HuH-7 (cell line): ENCODE measurements around the gene NOL4L.

ENCODE experiments used
- DNase-seq: peaks from one replicate; pipeline ENCODE4 v3.0.0; 2011; ENCODE audit warnings: low spot score

The NOL4L gene

GRCh38 chr20:32576560-32576959 is 8.6 kb downstream of the NOL4L start:
- no peak for DNase-seq

- no peak for DNase-seq
Observed at GRCh38 chr20:32575805-32576204, 9.3 kb downstream of the NOL4L start.

- DNase-seq, result no peak
Observed at GRCh38 chr20:32575227-32575581, 9.9 kb downstream of the NOL4L start.

- no peak for DNase-seq
Observed at GRCh38 chr20:32574296-32575226, 10.6 kb downstream of the NOL4L start.

GRCh38 chr20:32573167-32573851 is 11.8 kb downstream of the NOL4L start:
- DNase-seq, result no peak

GRCh38 chr20:32572271-32572968 is 12.7 kb downstream of the NOL4L start:
- no peak for DNase-seq

- no peak for DNase-seq
Observed at GRCh38 chr20:32571566-32571965, 13.6 kb downstream of the NOL4L start.

- DNase-seq, result no peak
Observed at GRCh38 chr20:32570401-32571190, 14.5 kb downstream of the NOL4L start.

- DNase-seq, result no peak
Observed at GRCh38 chr20:32569380-32570305, 15.5 kb downstream of the NOL4L start.

- DNase-seq, result no peak
Observed at GRCh38 chr20:32569018-32569379, 16.1 kb downstream of the NOL4L start.

GRCh38 chr20:32567384-32568178 is 17.6 kb downstream of the NOL4L start:
- DNase-seq, result no peak

GRCh38 chr20:32566379-32567374 is 18.5 kb downstream of the NOL4L start:
- DNase-seq, result no peak

GRCh38 chr20:32565735-32566032 is 19.4 kb downstream of the NOL4L start:
- DNase-seq, result no peak

- DNase-seq, result no peak
Observed at GRCh38 chr20:32564921-32565734, 20.0 kb downstream of the NOL4L start.

GRCh38 chr20:32564440-32564839 is 20.7 kb downstream of the NOL4L start:
- no peak for DNase-seq

GRCh38 chr20:32563311-32564272 is 21.5 kb downstream of the NOL4L start:
- no peak for DNase-seq

GRCh38 chr20:32562495-32562911 is 22.6 kb downstream of the NOL4L start:
- DNase-seq, result no peak
